Ascending aorta (tissue), 2 donors: Measurements from ENCODE around the gene ESR1. TPM values are rescaled to one million over a fixed set of nuclear protein-coding genes. Genes with fewer than 3 reads are reported as not detected.

Experiments
- DNase-seq, 2 donors: peaks; one replicate each; pipeline ENCODE4 v3.0.0-alpha.2; 2019; ENCODE audit warnings: low spot score in 2 of 2
- H3K27ac ChIP-seq, 2 donors: fragments of 200-600 bp; sonication (generic); one replicate each; pipeline ENCODE4 v1.5.1; 2016 to 2017; ENCODE audit warnings: mild to moderate bottlenecking in 1 of 2
- H3K27me3 ChIP-seq: fragments of 200-600 bp; sonication (generic); one replicate; pipeline ENCODE4 v1.5.1; 2017
- H3K36me3 ChIP-seq, 2 donors: fragments of 200-600 bp; sonication (generic); one replicate each; pipeline ENCODE4 v1.5.1; 2016
- H3K4me1 ChIP-seq, 2 donors: fragments of 200-600 bp; sonication (generic); one replicate each; pipeline ENCODE4 v1.5.1; 2016 to 2017; ENCODE audit warnings: mild to moderate bottlenecking in 1 of 2
- H3K4me3 ChIP-seq, 2 donors: fragments of 200-600 bp; sonication (generic); one replicate each; pipeline ENCODE4 v1.5.1; 2016 to 2017; ENCODE audit warnings: mild to moderate bottlenecking in 1 of 2
- H3K9me3 ChIP-seq, 2 donors: fragments of 200-600 bp; sonication (generic); one replicate each; pipeline ENCODE4 v1.5.1; 2016
- CTCF ChIP-seq, 3 experiments: fragments of 200-600 bp in 2 of 3; fragments of 450-650 bp in 1 of 3; sonication (generic) in 2 of 3; IDR thresholded peaks; one replicate each; pipeline ENCODE4 v1.5.1; 2016 to 2019; ENCODE audit warnings: antibody characterized with exemption in 3 of 3, mild to moderate bottlenecking in 1 of 3, moderate library complexity in 1 of 3
- intact Hi-C: fragments of 100-400 bp; cut with DNase I; formaldehyde crosslinking; loops from one replicate; pipeline ENCODE4 v1.15.1; 2023
- total RNA-seq: library from RNA; depleted of rRNA; stranded (reverse); fragments of >200 nt; gene quantifications from one replicate; pipeline ENCODE4 v1.1.0, GENCODE V29; 2016

The ESR1 gene
- total RNA-seq, 1 donor from 2014 or later, result 3.0 TPM

GRCh38 chr6:151763938-151764680 is 43.4 kb upstream of the ESR1 start:
- TF ChIP-seq CTCF (IDR thresholded peaks at IDR 0.05), result peak; percentile 60 to 75 (median 68)
- DNase-seq, result peak; percentile 77 to 95
- H3K36me3 ChIP-seq, result no peaks in the 10 kb centered on the region
- no peaks in the 10 kb centered on the region for H3K9me3 ChIP-seq
- no peaks in the 10 kb centered on the region for H3K27me3 ChIP-seq
- H3K27ac ChIP-seq, result peak overlapping the region; percentile 57 to 58
- peaks cover 0 to 6% of the 10 kb centered on the region in 2 donors for H3K4me1 ChIP-seq
- intact Hi-C loops, result loop anchor here (2.0 to 5.0 kb wide), 2 partner anchors 72 to 363 kb away; no protein-coding TSS in a partner anchor
- peak overlapping the region; percentile 44 to 50 for H3K4me3 ChIP-seq

- H3K9me3 ChIP-seq, result no peaks in the 10 kb centered on the region
- peaks cover 0 to 6% of the 10 kb centered on the region in 2 donors for H3K4me1 ChIP-seq
- TF ChIP-seq CTCF (IDR thresholded peaks at IDR 0.05), result peak; percentile 39 to 78 (median 74)
- no peak overlapping the region for H3K4me3 ChIP-seq
- H3K27ac ChIP-seq, result no peak overlapping the region
- H3K36me3 ChIP-seq, result no peaks in the 10 kb centered on the region
- H3K27me3 ChIP-seq, result no peaks in the 10 kb centered on the region
- peak in 1 of 2 donors; percentile 75 for DNase-seq
- intact Hi-C loops, result loop anchor here (2.0 to 5.0 kb wide), 3 partner anchors 42 to 507 kb away; partner anchors contain the start of gene ESR1
Measured at GRCh38 chr6:151765444-151765886, 42.0 kb upstream of the ESR1 start.

- intact Hi-C loops, result no loop called here
- Histone ChIP-seq H3K27ac (no peak overlapping the region), H3K9me3 (no peaks in the 10 kb centered on the region), H3K36me3 (no peaks in the 10 kb centered on the region), H3K27me3 (no peaks in the 10 kb centered on the region), H3K4me1 (no peaks in the 10 kb centered on the region), H3K4me3 (no peak overlapping the region)
- DNase-seq, result no peak
- no peak for TF ChIP-seq CTCF (IDR thresholded peaks at IDR 0.05)
Measured at GRCh38 chr6:151772446-151772845, 35.0 kb upstream of the ESR1 start.

- Histone ChIP-seq H3K27me3 (no peaks in the 10 kb centered on the region), H3K9me3 (no peaks in the 10 kb centered on the region), H3K4me3 (no peak overlapping the region), H3K27ac (no peak overlapping the region), H3K36me3 (no peaks in the 10 kb centered on the region), H3K4me1 (no peaks in the 10 kb centered on the region)
- no peak for DNase-seq
- intact Hi-C loops, result no loop called here
- no peak for TF ChIP-seq CTCF (IDR thresholded peaks at IDR 0.05)
Measured at GRCh38 chr6:151773382-151773781, 34.1 kb upstream of the ESR1 start.

- H3K4me3 ChIP-seq, result no peak overlapping the region
- TF ChIP-seq CTCF (IDR thresholded peaks at IDR 0.05), result no peak
- H3K36me3 ChIP-seq, result no peaks in the 10 kb centered on the region
- no peaks in the 10 kb centered on the region for H3K4me1 ChIP-seq
- DNase-seq, result no peak
- peaks cover 0 to 4% of the 10 kb centered on the region in 2 donors for H3K9me3 ChIP-seq
- intact Hi-C loops, result no loop called here
- no peaks in the 10 kb centered on the region for H3K27me3 ChIP-seq
- no peak overlapping the region for H3K27ac ChIP-seq
Measured at GRCh38 chr6:151782560-151782959, 24.9 kb upstream of the ESR1 start.
